ENCODE measurements around the gene HOTAIR.
A peak's percentile ranks its signal among the peaks of the same experiment; 100 is the strongest.

Gene HOTAIR

DNA sequence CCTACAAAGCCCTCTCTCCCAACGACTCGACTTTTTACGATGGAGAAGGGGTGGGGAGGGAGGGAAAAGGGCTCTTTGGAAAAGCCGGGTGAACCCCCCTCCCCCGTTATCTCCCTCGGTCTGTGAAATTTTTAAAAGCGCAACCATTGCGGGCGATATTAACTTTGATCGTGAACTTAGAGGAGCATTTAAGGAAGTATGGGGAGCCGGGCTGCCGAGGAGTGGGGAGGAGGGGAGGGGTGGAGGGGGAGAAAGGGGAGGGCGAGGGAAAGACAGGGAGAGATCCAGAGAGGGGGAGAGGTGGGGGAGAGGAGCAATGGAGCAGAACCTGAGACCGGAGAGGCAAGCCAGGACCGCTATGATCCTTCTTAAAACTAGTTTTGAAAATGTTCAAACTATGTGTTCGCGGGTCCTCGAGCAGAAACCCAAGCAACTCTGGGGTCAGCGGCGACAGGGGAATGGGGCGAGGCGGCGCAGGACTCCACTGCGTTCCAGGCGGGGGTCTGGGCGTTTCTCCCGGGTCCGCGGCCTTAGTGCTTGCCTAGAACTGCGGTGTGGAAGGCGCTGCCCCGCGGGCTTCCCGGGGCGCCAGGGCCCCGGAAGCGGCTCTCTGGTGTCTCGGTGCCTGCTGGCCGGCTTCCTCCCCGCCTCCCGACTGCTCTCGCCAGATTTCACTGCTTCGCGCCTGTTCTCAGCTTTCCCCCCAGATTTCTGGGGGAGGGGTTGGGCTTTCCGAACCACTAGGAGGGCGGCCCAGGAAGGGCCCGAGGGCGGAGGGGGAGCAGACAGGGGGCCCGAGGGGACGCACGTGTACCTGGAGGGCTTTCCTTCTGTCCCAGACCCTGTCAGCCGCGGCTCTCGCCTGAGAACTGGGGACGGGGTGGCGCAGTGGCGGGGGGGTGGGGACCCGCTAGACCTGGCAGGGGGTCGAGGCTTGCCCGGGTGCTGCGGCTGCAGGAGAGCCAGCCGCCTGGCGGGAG is at the start of gene HOTAIR:
TSS of gene HOTAIR (minus strand) at position 871 of the 980 bp plus-strand sequence.
- no peak for DNase-seq (ENCODE audit: low read depth in 2 of 2)

DNA sequence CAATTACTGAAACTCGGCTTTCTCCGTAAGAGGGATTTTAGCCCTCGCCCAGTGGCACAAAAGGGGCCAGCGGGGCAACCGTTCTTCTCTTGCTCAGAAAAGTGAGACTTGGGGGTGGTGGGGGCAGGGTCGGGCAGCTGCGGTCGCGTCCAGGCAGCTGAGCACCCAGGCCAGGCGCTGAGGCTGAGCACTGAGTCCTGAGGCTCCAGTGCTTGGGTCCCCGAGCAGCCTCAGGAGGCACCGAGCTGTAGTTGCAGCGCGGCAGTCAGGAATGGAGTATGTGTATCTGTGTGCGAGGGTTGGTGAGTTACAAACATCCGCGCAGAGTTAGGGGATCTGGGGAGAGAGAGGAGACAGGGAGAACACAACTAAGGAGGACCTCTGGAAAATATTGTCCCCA is 49.4 kb upstream of the HOTAIR start:
- no peak for DNase-seq (ENCODE audit: low read depth in 2 of 2)

DNA sequence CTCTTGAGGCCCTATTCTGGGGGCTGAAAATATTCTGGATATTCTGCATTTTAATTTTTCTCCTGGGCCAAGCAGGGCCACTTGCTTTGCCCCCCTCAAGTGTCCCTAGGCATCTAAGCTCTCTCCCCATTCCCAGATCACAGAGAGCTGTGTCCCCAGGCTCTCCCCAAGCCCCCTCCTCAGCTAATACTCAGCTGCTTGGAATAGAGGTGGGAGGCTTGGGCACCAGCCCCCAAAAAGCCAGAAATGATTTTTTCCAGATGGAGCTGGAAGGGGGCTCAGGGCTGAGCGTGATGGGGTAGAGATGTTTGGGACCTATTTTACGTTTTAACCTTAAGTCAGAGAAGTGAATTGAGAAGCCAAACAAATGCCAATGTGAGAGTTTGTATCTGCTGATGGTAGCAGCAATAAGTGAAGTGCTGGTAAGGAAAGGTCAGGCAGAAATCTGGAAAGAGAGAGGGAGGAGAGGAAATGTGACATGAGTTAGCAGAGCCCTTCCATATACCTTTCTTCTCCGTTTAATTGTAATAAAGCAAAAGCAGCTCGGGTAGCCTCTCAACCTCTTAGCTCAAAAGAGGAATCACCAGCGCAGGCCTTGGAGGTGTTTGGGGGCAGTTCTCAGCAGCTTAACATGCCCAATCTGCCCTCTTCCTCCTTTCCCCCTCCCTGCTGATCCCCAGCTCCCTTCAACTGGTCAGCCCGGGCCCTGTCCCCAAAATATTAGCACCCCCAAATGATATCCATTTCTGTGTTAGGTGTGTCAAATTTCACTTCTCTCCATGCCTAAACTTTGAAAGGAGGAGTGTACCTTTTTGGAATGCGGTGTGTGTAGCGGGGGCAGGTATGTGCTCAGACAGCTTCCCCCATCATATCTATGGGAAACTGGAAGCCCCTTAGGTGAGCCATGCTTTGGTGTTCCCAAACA is 48.5 kb upstream of the HOTAIR start:
- DNase-seq (ENCODE audit: low read depth in 2 of 2), result no peak

DNA sequence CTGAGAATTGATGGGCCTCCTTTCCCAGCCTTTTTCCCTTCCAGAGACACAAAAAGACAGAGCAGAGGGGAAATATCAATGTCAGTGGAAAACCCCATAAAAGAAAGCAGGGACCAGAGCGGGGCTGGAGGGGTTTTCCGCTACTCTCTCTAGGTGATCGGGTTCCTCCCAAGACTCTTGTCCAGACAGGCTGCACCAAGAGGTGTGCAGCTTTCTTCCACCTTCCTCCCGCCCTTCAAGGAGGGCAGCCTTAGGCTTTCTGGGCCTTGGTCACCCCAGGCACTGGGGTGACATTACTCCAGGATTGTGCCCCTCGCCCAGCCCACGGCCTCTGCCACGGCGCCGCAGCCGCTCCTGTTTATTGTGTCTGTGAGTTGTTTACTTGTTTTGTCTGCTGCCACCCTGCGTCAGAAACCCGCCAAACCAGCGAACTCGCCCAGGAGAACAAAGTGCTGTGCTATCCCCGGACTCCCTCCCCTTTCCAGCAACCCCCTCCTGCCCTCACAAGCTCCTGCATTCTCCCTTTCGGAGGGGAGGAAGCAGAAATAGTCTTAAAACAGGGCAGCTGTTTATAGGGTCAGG is 46.8 kb upstream of the HOTAIR start:
- DNase-seq (ENCODE audit: low read depth in 2 of 2), result no peak

DNA sequence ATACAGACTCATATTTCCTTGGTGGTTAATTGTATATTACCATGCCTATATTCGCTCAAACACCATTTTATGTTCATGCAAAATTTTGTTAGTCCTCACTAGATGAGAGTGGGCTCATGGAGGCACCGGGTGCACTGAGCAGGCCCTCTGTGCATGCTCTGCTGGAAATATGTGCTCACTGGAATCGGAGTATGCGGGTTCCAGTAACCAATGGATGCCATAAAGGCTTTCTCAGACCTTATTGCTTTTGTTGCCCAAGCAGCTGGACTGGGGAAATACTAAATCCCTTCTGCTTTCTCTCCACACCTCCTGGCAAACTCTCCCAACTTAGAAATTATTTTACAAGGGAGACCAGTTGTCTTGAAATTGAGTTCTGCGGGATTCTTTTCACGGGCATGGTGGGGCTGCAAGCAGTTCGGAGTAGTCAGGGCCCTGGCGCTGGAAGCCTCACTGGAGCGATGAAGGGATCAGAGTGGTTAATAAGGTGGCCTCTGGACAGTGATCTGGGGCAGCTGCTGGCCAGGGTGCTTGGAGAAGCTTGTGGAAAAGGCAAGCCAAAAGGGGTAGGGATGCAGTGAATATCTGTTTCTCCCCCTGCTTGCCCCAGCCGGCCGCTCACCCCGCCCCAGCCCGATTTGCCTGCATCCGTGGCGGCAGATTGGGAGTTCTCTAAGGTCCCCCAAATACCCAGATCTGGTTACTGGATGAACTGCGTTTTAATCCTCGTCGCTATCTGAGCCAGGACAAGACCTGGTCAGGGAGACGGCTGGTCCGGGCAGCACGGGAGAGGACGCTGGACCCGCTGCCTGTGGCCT is 46.0 kb upstream of the HOTAIR start:
- no peak for DNase-seq (ENCODE audit: low read depth in 2 of 2)

DNA sequence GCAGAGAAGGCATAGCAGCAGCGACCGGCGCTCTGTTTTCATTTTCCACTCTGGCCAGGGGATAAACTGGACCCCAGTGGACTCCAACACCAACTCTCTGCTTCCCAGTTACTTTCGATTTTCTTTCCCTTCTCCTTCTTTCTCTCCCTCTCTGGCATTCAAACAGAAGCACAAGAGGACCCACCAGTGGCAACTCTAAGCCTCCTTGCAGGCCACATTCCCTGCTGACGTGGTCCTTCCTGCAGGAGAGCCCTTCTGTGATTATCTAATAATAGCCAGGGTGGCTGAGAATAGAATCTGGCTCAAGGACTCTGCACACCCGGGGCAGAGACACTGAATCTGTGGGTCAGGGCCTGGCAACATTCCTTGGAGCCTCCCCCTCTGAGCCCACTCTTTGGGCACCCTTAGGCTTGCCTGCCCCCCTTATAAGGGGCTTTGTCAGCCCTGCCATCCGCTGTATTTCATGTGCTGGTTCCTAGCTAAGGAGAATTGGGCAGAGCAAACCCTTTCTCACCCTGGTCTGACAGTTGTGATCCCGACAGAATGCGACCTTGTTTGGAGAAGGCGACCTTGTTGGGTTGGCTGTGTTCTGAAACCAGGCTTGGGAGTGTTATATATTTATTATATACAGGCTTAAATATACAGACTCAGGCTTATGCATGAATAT is 45.3 kb upstream of the HOTAIR start:
- no peak for DNase-seq (ENCODE audit: low read depth in 2 of 2)

DNA sequence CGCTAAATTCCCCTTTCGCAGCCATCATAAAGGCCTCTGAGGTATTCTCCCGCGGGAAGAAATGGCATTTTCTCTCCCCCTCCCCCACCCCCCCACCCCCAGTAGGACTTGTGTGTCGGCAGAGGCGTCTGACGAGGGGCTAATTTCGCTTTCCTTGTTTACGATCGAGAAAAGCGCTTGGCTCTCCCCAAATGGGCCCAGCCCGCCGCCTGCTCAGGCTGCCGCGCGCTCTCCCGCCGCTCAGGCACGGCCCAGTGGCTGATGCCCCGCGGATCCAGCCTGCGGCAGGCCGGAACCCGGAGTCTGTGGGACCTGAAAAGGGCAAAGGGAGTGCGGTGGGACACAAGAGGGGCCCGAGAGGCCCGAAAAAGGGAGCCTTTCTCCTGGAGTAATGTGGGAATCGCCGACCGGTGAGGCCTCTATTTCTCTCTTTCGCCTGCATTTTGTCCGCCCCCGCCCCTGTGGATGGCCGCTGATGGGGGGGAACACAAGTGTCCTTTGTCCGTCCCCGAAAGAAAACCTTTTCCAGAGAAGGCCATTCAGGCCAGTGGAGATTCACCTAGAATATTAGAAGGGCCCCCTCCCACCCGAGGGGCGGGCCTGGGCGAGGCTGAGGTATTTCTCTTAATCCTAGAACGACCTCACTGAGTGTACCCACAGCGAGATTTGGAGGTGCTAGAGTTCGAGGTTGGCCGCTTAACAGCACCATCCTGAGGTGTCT is 44.5 kb upstream of the HOTAIR start:
- no peak for DNase-seq (ENCODE audit: low read depth in 2 of 2)

DNA sequence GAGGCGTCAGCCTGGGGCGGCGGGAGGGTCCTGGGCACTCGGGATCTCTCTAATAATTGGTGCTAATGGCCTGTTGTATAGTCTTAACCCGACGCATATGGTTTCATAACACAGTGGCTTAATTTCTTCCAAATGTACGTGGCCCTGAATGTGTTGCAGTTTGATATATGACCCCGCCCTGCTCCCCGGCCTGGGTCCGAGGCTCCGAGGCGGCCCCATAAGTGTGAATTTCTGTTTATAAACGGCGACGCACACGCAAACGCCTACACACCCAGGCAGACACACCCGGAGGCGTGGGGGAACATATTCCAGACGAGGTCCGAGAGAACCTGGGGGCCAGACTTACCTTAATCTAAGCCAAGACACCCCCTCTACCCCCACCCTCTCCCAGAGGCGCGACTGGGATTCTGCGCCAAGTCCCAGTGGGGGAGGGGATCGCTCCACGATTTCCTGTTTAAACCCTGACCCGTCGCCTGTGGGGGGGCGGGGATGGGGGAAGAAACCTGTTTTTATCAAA is 43.8 kb upstream of the HOTAIR start:
- no peak for DNase-seq (ENCODE audit: low read depth in 2 of 2)

DNA sequence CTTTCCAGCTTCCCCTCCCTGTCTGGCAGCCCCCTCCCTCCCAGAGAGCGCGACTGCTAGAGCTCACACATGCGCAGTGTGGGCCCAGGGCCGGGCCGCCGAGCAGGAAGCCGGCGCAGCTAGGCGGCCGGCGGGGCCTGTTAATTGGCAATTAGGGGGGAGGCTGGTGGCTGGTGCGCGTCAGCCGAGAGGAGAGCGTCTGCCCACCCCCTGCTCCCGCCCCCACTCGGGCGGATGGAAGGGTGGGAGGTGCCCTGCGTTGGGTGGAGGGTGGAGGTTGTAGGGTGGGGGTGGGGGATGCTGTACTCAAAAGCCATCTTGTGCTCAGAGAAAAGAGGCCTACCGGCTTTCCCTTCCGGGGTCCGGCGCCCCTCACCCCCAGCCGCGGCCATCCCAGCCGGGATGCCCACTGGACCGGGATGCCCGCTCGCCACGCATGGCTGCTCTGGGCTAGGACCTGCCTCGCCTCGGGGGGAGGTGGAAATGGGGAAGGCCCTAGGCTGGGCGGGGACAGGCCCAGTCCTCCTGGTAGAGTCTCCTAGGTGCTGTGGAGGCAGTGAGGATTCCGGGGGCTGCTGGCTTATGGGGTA is 43.2 kb upstream of the HOTAIR start:
- DNase-seq (ENCODE audit: low read depth in 2 of 2), result peak; percentile 45 to 62

DNA sequence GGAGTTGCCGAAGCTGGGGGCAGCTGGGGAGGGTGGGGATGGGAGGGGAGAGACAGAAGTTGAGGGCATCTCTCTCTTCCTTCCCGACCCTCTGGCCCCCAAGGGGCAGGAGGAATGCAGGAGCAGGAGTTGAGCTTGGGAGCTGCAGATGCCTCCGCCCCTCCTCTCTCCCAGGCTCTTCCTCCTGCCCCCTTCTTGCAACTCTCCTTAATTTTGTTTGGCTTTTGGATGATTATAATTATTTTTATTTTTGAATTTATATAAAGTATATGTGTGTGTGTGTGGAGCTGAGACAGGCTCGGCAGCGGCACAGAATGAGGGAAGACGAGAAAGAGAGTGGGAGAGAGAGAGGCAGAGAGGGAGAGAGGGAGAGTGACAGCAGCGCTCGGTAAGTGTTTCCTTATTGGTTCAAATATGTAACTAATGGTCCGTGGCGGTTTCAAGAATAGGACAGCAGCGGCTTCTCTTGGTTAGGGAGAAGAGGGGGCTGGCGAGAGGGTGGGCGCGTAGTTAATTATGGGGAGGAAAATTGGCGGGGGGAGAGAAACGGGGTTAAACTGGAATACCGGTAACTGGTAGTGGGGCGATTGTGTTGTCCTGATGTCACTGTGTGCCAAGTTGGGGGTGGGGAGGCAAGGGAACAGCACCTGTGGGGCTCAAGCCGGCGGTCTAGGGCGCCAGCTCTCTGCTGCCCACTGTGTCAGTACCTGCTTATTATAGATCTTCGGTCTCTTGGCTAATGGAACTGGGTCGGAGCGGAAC is 42.5 kb upstream of the HOTAIR start:
- DNase-seq (ENCODE audit: low read depth in 2 of 2), result no peak

DNA sequence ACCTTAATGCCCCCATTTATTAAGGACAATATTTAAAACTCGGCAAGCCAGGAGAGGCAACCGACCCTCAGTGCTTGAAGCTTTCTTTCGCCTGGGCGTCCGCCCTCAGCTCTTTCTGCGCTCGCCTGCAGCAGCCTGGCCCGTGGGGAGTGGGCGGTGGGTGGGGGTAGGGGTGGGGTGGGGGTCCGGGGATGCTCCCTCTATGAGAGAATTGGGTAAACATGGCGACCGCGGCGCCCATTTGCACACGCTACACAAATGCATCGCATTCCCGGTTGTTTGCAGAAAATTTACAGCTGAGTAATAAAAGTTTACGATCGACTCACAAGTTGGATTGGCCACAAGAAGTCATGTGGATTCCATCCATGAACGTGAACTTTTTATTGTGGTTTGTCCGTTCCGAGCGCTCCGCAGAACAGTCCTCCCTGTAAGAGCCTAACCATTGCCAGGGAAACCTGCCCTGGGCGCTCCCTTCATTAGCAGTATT is 41.8 kb upstream of the HOTAIR start:
- DNase-seq (ENCODE audit: low read depth in 2 of 2), result no peak

DNA sequence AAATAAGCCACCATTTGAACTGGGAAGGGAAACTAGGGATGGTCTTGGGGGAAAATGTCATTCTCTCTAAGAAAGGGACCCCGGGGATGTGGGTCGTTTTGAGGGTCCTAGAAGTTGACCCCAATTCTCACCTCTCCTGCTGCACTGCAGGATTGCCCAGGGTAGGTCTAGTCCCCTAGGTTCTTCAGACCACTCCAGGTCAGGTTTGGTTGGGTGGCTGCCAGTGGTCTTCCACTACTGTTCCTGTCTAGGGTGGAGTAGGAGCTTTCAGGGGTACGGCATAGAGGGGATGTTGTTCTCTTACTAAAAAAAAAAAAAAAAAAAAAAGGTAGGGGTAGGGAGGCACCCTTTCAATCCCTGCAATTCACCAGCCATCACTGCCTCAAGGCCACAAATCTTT is 41.3 kb upstream of the HOTAIR start:
- no peak for DNase-seq (ENCODE audit: low read depth in 2 of 2)

DNA sequence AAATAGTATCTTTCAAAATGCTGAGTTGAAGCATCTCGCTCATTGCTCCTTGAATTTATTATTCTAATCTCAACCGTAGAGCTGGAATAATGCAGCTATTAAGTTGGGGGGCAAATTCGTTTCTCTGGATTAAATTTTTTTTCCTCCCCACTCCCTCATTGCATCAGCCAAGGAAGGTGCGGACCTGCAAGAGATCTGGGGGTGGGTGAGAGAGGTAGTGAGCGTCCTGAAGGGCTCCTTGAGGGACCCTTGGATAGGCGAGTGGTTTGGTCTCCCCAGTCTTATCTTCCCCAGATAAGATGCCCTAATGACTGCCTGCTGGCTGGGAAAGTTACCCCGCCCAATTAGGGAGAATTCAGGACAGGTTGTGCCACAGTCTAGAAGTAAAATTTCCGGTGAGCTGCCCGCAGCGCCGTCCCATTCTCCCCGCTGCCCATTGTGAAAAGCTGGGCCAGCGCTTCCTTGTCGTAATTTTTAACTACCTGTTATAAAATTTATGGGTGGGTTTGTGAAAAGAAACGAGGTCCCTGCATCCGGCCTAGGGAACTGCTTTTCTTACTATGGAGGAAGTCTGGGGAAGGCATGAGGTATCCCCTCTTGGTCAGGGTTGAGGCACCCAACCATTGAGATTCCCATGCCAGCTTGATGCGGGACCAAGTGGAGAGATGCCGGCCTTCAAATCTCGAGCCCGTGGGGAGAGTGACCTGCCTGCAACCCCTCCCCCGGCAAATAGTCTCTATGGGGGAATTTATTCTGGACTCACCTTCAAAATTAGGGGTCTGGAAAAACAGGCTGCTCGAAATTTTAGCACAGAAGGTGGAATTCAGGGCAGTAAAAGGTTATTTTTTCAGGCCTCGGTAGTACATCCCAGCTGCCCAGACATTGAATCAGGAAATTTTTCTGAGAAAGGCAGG is 40.5 kb upstream of the HOTAIR start:
- no peak for DNase-seq (ENCODE audit: low read depth in 2 of 2)

DNA sequence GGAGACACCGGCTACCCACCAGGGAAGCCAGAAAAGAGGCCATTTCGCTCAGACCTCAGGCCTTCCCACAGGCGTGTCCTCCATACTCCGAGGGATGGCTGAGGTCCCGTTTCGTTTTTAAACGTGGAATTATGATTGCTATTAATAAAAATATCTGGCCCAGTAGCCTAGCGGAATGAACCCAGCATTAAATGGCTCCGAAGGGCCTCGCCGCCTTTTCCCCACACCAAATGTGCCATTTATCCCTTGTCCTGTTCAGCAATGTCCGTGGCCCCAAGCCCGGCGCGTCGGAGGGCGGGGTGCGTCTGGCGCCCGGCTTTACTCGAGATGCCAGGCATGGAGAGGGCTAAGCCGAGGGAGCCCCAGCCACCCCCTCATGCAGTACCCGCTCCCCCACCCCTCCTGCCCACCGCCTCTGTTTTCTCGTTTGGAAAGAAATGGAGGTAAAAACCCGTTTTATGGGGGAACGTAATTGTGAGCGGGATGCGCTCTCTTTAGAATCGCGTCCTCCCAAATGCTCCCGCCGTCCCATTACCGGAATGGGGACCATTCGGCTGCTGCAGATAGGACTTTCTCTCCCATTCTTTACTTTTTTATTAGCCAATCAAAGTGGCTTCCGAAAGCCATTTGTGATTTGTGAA is 39.7 kb upstream of the HOTAIR start:
- no peak for DNase-seq (ENCODE audit: low read depth in 2 of 2)

DNA sequence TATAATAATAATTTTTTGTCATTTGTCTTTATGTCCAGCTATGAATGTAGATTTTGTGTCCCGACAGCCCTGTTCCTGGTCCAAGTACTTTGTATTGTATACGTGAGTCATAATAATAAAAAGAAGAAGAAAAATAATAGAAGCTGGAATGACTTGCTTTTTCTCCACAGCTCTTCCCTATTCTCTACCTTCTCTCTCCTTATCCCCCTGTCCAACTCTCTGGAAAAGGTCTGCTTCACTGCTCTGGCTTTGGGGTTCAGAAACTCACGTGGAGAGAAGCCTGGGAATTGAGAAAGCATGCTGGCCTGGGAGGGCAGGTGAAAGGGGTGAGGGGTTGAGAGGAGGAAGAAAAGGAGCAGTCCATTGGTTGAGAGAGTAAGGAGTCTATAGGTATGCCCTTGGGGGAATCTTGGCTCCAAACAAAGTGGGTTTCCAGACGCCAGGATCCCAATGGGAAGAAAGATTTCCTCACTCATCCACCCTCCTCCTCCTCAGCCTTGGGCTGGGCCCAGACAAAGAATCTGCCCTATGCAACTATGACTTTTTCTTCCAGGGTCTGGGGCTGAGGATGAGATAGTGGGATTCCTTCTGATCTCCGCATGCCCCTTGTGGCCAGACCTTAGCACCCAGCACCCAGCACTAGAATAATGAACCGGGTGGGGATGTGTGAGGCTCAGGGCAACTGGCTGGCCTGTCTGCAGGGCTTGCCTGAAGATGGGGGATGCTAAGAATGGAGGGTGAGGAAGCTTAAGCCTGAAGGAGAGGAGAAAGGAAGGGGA is 38.1 kb upstream of the HOTAIR start:
- DNase-seq (ENCODE audit: low read depth in 2 of 2), result no peak
